ENCODE results near the gene YEATS4. TPM values are rescaled to one million over a fixed set of nuclear protein-coding genes. Genes with fewer than 3 reads are reported as not detected.
"Not testable (repeated sequence)": the region's sequence is repeated elsewhere in the genome, so short reads cannot be mapped to it uniquely, and the experiment has no call there.

YEATS4 gene
- 20.3 and 24.5 TPM in 2 replicates for total RNA-seq

GRCh38 chr12:69359531-69360347 is at the start of gene YEATS4:
Gene YEATS4, plus strand, starts transcription at chr12:69359743. Its CDS starts 230 bp downstream, at chr12:69359973.
- Histone ChIP-seq H3K36me3 (ENCODE audit: insufficient read depth, low read length) (no peaks in the 10 kb centered on the region), H3K4me2 (ENCODE audit: insufficient read depth, low read length) (peak within 1 kb of the TSS; percentile 98), H2AFZ (ENCODE audit: low read length) (peak within 1 kb of the TSS; percentile 99), H3K27me3 (ENCODE audit: insufficient read depth, low read length) (no peaks in the 10 kb centered on the region), H3K79me2 (ENCODE audit: insufficient read depth, low read length) (peaks cover 8% of the 10 kb centered on the region), H4K20me1 (ENCODE audit: insufficient read depth, low read length) (no peaks in the 10 kb centered on the region), H3K27ac (ENCODE audit: low read depth, low read length) (peak within 1 kb of the TSS; percentile 92), H3K4me1 (ENCODE audit: insufficient read depth, low read length) (peaks cover 13% of the 10 kb centered on the region), H3K4me3 (ENCODE audit: insufficient read depth, low read length) (peak within 1 kb of the TSS; percentile 89), H3K9me3 (ENCODE audit: low read depth, low read length) (no peaks in the 10 kb centered on the region)
- peak; percentile 98 for DNase-seq (ENCODE audit: insufficient read length, low spot score, missing footprints)
- TF ChIP-seq CTCF (IDR thresholded peaks at IDR 0.05; ENCODE audit: extremely low read depth, low read depth, low read length) = no peak

- H3K36me3 ChIP-seq (ENCODE audit: insufficient read depth, low read length) = no peaks in the 10 kb centered on the region
- H3K27ac ChIP-seq (ENCODE audit: low read depth, low read length) = no peak overlapping the region
- no peaks in the 10 kb centered on the region for H3K9me3 ChIP-seq (ENCODE audit: low read depth, low read length)
- no peak overlapping the region for H3K4me3 ChIP-seq (ENCODE audit: insufficient read depth, low read length)
- H2AFZ ChIP-seq (ENCODE audit: low read length) = no peak overlapping the region
- H3K79me2 ChIP-seq (ENCODE audit: insufficient read depth, low read length) = no peaks in the 10 kb centered on the region
- H3K4me2 ChIP-seq (ENCODE audit: insufficient read depth, low read length) = no peak overlapping the region
- DNase-seq (ENCODE audit: insufficient read length, low spot score, missing footprints) = no peak
- H4K20me1 ChIP-seq (ENCODE audit: insufficient read depth, low read length) = no peaks in the 10 kb centered on the region
- TF ChIP-seq CTCF (IDR thresholded peaks at IDR 0.05; ENCODE audit: extremely low read depth, low read depth, low read length) = no peak
- H3K4me1 ChIP-seq (ENCODE audit: insufficient read depth, low read length) = no peaks in the 10 kb centered on the region
- H3K27me3 ChIP-seq (ENCODE audit: insufficient read depth, low read length) = no peaks in the 10 kb centered on the region
Measured at GRCh38 chr12:69313209-69313608, 46.3 kb upstream of the YEATS4 start.

- H2AFZ ChIP-seq (ENCODE audit: low read length); H3K4me1 ChIP-seq (ENCODE audit: insufficient read depth, low read length); H3K4me2 ChIP-seq (ENCODE audit: insufficient read depth, low read length); H3K36me3 ChIP-seq (ENCODE audit: insufficient read depth, low read length); H3K4me3 ChIP-seq (ENCODE audit: insufficient read depth, low read length); H3K79me2 ChIP-seq (ENCODE audit: insufficient read depth, low read length); H4K20me1 ChIP-seq (ENCODE audit: insufficient read depth, low read length); H3K27me3 ChIP-seq (ENCODE audit: insufficient read depth, low read length); DNase-seq (ENCODE audit: insufficient read length, low spot score, missing footprints); H3K27ac ChIP-seq (ENCODE audit: low read depth, low read length); H3K9me3 ChIP-seq (ENCODE audit: low read depth, low read length): not testable (repeated sequence)
Measured at GRCh38 chr12:69316784-69317183, 42.8 kb upstream of the YEATS4 start.

- H3K4me3 ChIP-seq (ENCODE audit: insufficient read depth, low read length); H3K36me3 ChIP-seq (ENCODE audit: insufficient read depth, low read length); H3K4me1 ChIP-seq (ENCODE audit: insufficient read depth, low read length); H3K79me2 ChIP-seq (ENCODE audit: insufficient read depth, low read length); H3K9me3 ChIP-seq (ENCODE audit: low read depth, low read length); H4K20me1 ChIP-seq (ENCODE audit: insufficient read depth, low read length); DNase-seq (ENCODE audit: insufficient read length, low spot score, missing footprints); H3K27ac ChIP-seq (ENCODE audit: low read depth, low read length); H2AFZ ChIP-seq (ENCODE audit: low read length); H3K4me2 ChIP-seq (ENCODE audit: insufficient read depth, low read length); H3K27me3 ChIP-seq (ENCODE audit: insufficient read depth, low read length): not testable (repeated sequence)
Measured at GRCh38 chr12:69317233-69317632, 42.3 kb upstream of the YEATS4 start.

- DNase-seq (ENCODE audit: insufficient read length, low spot score, missing footprints) = no peak
- no peak overlapping the region for H2AFZ ChIP-seq (ENCODE audit: low read length)
- H3K79me2 ChIP-seq (ENCODE audit: insufficient read depth, low read length) = no peaks in the 10 kb centered on the region
Measured at GRCh38 chr12:69318225-69318624, 41.3 kb upstream of the YEATS4 start.

More at GRCh38 chr12:69318225-69318624, 41.3 kb upstream of the YEATS4 start:
- Histone ChIP-seq H3K9me3 (ENCODE audit: low read depth, low read length) (no peaks in the 10 kb centered on the region), H4K20me1 (ENCODE audit: insufficient read depth, low read length) (no peaks in the 10 kb centered on the region), H3K4me3 (ENCODE audit: insufficient read depth, low read length) (no peak overlapping the region), H3K27me3 (ENCODE audit: insufficient read depth, low read length) (peaks cover 4% of the 10 kb centered on the region), H3K4me2 (ENCODE audit: insufficient read depth, low read length) (no peak overlapping the region), H3K36me3 (ENCODE audit: insufficient read depth, low read length) (no peaks in the 10 kb centered on the region), H3K27ac (ENCODE audit: low read depth, low read length) (no peak overlapping the region), H3K4me1 (ENCODE audit: insufficient read depth, low read length) (no peaks in the 10 kb centered on the region)
- TF ChIP-seq CTCF (IDR thresholded peaks at IDR 0.05; ENCODE audit: extremely low read depth, low read depth, low read length) = no peak
